H1 (cell line): ENCODE results near the gene HACD4. TPM values are rescaled to one million over a fixed set of nuclear protein-coding genes. Genes with fewer than 3 reads are reported as not detected.

ENCODE experiments used
- CTCF ChIA-PET: fragments of 300-600 bp; sonication (Branson Sonifier 250); formaldehyde crosslinking; loops from one replicate; lab custom pipeline; 2021; ENCODE audit not compliant: partially characterized antibody; lab: Charles Lee
- POLR2A ChIA-PET: fragments of 300-600 bp; sonication (Branson Sonifier 250); formaldehyde crosslinking; loops from one replicate; lab custom pipeline; 2021; ENCODE audit warnings: inconsistent platforms; ENCODE audit not compliant: partially characterized antibody; lab: Charles Lee
- DNase-seq, 2 experiments: peaks; one replicate each; pipeline versions ENCODE4 v3.0.0 to v3.0.0-alpha.2; 2010 to 2022; ENCODE audit warnings: low spot score in 2 of 2, low read depth in 1 of 2, mixed read lengths in 1 of 2
- FAIRE-seq: peaks from 2 replicates; lab custom pipeline; 2011; peaks lifted over from hg19 to GRCh38; lab: Jason Lieb, UNC
- H2AFZ ChIP-seq: 2 replicates; pipeline ENCODE4 v1.8.1; 2012; ENCODE audit warnings: low read length, inconsistent platforms
- H2AK5ac ChIP-seq: 2 replicates; pipeline ENCODE4 v1.6.1; 2013; ENCODE audit warnings: low read depth, low read length
- H2BK120ac ChIP-seq: replicated peaks from 2 replicates; pipeline ENCODE3; 2013; ENCODE audit warnings: low read depth, low read length, inconsistent platforms
- H2BK12ac ChIP-seq: 2 replicates; pipeline ENCODE4 v1.6.1; 2013; ENCODE audit warnings: low read depth, low read length
- H2BK15ac ChIP-seq: 2 replicates; pipeline ENCODE4 v1.6.1; 2013; ENCODE audit warnings: low read length
- H2BK20ac ChIP-seq: 2 replicates; pipeline ENCODE4 v1.6.1; 2013; ENCODE audit warnings: low read length
- H2BK5ac ChIP-seq: 2 replicates; pipeline ENCODE4 v1.6.1; 2013; ENCODE audit warnings: low read depth, low read length
- H3K14ac ChIP-seq: 2 replicates; pipeline ENCODE4 v1.6.1; 2013; ENCODE audit warnings: inconsistent platforms; ENCODE audit not compliant: insufficient read length
- H3K18ac ChIP-seq: 2 replicates; pipeline ENCODE4 v1.6.1; 2013; ENCODE audit warnings: low read length; ENCODE audit errors: extremely low read depth
- H3K23ac ChIP-seq: 2 replicates; pipeline ENCODE4 v1.6.1; 2013; ENCODE audit warnings: inconsistent platforms; ENCODE audit not compliant: insufficient read length
- H3K23me2 ChIP-seq: 2 replicates; pipeline ENCODE4 v1.6.1; 2013; ENCODE audit warnings: low read depth, low read length
- H3K27ac ChIP-seq: 2 replicates; pipeline ENCODE4 v1.6.1; 2011; ENCODE audit warnings: low read depth, low read length, inconsistent platforms
- H3K27me3 ChIP-seq, 4 experiments: replicated peaks in 1 of 4; 1 replicate in 1 of 4; 2 replicates in 3 of 4; pipeline versions ENCODE4 v1.6.1 to v1.8.1; 2011 to 2013; ENCODE audit warnings: low read length in 3 of 4, mild to moderate bottlenecking in 3 of 4, inconsistent platforms in 2 of 4, mixed read lengths in 2 of 4, moderate library complexity in 1 of 4; ENCODE audit not compliant: control insufficient read depth in 3 of 4, insufficient read depth in 3 of 4; ENCODE audit errors: extremely low read depth in 1 of 4
- H3K36me3 ChIP-seq, 4 experiments: 2 replicates each; pipeline versions ENCODE4 v1.6.1 to v1.8.1; 2011 to 2013; ENCODE audit warnings: mild to moderate bottlenecking in 4 of 4, low read length in 3 of 4, moderate library complexity in 2 of 4, control low read depth in 1 of 4, inconsistent platforms in 1 of 4; ENCODE audit not compliant: insufficient read depth in 4 of 4, control insufficient read depth in 2 of 4
- H3K4ac ChIP-seq: replicated peaks from 2 replicates; pipeline ENCODE3; 2013; ENCODE audit warnings: low read length, low read depth, mixed read lengths, inconsistent platforms; ENCODE audit not compliant: insufficient read length
- H3K4me1 ChIP-seq, 4 experiments: replicated peaks in 1 of 4; 1 replicate in 1 of 4; 2 replicates in 3 of 4; pipeline versions ENCODE4 v1.6.1 to v1.8.1; 2011 to 2013; ENCODE audit warnings: low read length in 3 of 4, inconsistent platforms in 2 of 4, mixed read lengths in 1 of 4; ENCODE audit not compliant: insufficient read depth in 4 of 4, control insufficient read depth in 3 of 4
- H3K4me2 ChIP-seq, 2 experiments: 2 replicates each; pipeline versions ENCODE4 v1.6.1 to v1.8.1; 2011 to 2013; ENCODE audit warnings: low read depth in 2 of 2, low read length in 2 of 2, control low read depth in 1 of 2, inconsistent platforms in 1 of 2, mild to moderate bottlenecking in 1 of 2; ENCODE audit not compliant: insufficient read depth in 1 of 2
- H3K4me3 ChIP-seq, 4 experiments: fragments of 200-600, 300-600 bp in 1 of 4; sonication (generic), shearing (Covaris generic), sonication (Bioruptor Twin) in 1 of 4; 2 replicates each; pipeline versions ENCODE4 v1.5.1 to v1.8.1; 2011 to 2016; ENCODE audit warnings: low read length in 4 of 4, low read depth in 3 of 4, control low read depth in 2 of 4, inconsistent platforms in 2 of 4, mild to moderate bottlenecking in 2 of 4, mixed read lengths in 1 of 4, moderate library complexity in 1 of 4; ENCODE audit not compliant: insufficient read depth in 2 of 4; ENCODE audit errors: extremely low read depth in 1 of 4
- H3K56ac ChIP-seq: replicated peaks from 2 replicates; pipeline ENCODE3; 2013; ENCODE audit warnings: low read depth, mild to moderate bottlenecking, mixed read lengths, low read length, inconsistent platforms; ENCODE audit not compliant: insufficient read length
- H3K79me1 ChIP-seq: 2 replicates; pipeline ENCODE4 v1.6.1; 2013; ENCODE audit warnings: low read depth, low read length, control low read depth
- H3K79me2 ChIP-seq, 2 experiments: 2 replicates each; pipeline versions ENCODE4 v1.6.1 to v1.8.1; 2012 to 2013; ENCODE audit warnings: low read length in 2 of 2, mild to moderate bottlenecking in 2 of 2, inconsistent platforms in 1 of 2; ENCODE audit not compliant: insufficient read depth in 2 of 2, control insufficient read depth in 1 of 2
- H3K9ac ChIP-seq, 4 experiments: replicated peaks in 1 of 4; 1 replicate in 1 of 4; 2 replicates in 3 of 4; pipeline versions ENCODE4 v1.6.1 to v1.8.1; 2011 to 2013; ENCODE audit warnings: low read depth in 3 of 4, low read length in 3 of 4, control low read depth in 2 of 4, mild to moderate bottlenecking in 2 of 4, moderate library complexity in 2 of 4, inconsistent platforms in 1 of 4; ENCODE audit errors: extremely low read depth in 1 of 4
- H3K9me3 ChIP-seq, 2 experiments: 2 replicates each; pipeline versions ENCODE4 v1.6.1 to v1.8.1; 2012 to 2013; ENCODE audit warnings: mild to moderate bottlenecking in 2 of 2, moderate library complexity in 2 of 2, control low read depth in 1 of 2, inconsistent platforms in 1 of 2, low read depth in 1 of 2, low read length in 1 of 2, mixed read lengths in 1 of 2; ENCODE audit not compliant: insufficient read depth in 2 of 2
- H4K20me1 ChIP-seq, 2 experiments: replicated peaks in 1 of 2; 2 replicates each; pipeline versions ENCODE3 to v1.8.1; 2011 to 2013; ENCODE audit warnings: inconsistent platforms in 2 of 2, low read length in 2 of 2, mild to moderate bottlenecking in 1 of 2; ENCODE audit not compliant: insufficient read depth in 2 of 2, control insufficient read depth in 1 of 2
- H4K5ac ChIP-seq: 2 replicates; pipeline ENCODE4 v1.6.1; 2013; ENCODE audit warnings: low read length, low read depth, mixed read lengths, inconsistent platforms; ENCODE audit not compliant: insufficient read length
- H4K8ac ChIP-seq: 2 replicates; pipeline ENCODE4 v1.8.0; 2013; ENCODE audit warnings: mild to moderate bottlenecking, moderate library complexity, low read length, inconsistent platforms; ENCODE audit not compliant: insufficient read depth; ENCODE audit errors: extremely low read depth
- H4K91ac ChIP-seq: replicated peaks from 2 replicates; pipeline ENCODE3; 2013; ENCODE audit warnings: low read length, mixed read lengths, inconsistent platforms; ENCODE audit not compliant: insufficient read length
- BACH1 ChIP-seq: IDR thresholded peaks from 2 replicates; pipeline ENCODE4 v1.6.1; 2012; ENCODE audit warnings: low read length, improper control_type of control experiment
- BRCA1 ChIP-seq: IDR thresholded peaks from 2 replicates; pipeline ENCODE4 v1.6.1; 2012; ENCODE audit warnings: low read depth, low read length, improper control_type of control experiment
- GABPA ChIP-seq: IDR thresholded peaks from 2 replicates; pipeline ENCODE4 v1.6.1; 2011; ENCODE audit warnings: mild to moderate bottlenecking, low read length, moderate library complexity, borderline replicate concordance; ENCODE audit not compliant: insufficient read depth
- NRF1 ChIP-seq: IDR thresholded peaks from 2 replicates; pipeline ENCODE4 v1.6.1; 2011; ENCODE audit warnings: mild to moderate bottlenecking, low read depth, low read length, improper control_type of control experiment
- SUZ12 ChIP-seq: fragments of 200-600 bp; sonication (generic); IDR thresholded peaks from 2 replicates; pipeline ENCODE4 v1.6.1; 2012; ENCODE audit warnings: mild to moderate bottlenecking, inconsistent platforms, low read length, moderate library complexity, mixed read lengths
- ZNF274 ChIP-seq: IDR thresholded peaks from 2 replicates; pipeline ENCODE4 v1.7.0; 2012; ENCODE audit warnings: low read length, borderline replicate concordance; ENCODE audit errors: extremely low read depth
- polyA plus RNA-seq, 7 experiments: library from polyadenylated mRNA; depleted of rRNA in 3 of 7; stranded (reverse) in 5 of 7; unstranded in 2 of 7; fragments of >200 nt in 5 of 7; fragments of 200-250 nt in 2 of 7; gene quantifications; 1 replicate in 5 of 7; 2 replicates in 1 of 7; 4 replicates in 1 of 7; pipeline versions ENCODE4 v1.2.1 to v1.2.3, GENCODE V29; 2011 to 2013; ENCODE audit warnings: missing spikeins in 2 of 7, mixed read lengths in 2 of 7
- total RNA-seq: library from RNA; stranded (reverse); fragmentation: NEBNext Ultra II Directional; extraction: Animal tissue kit (Norgen Biotek cat#: 25700); gene quantifications from 2 replicates; pipeline ENCODE4 v1.2.1, GENCODE V29; 2021

Gene HACD4
- total and polyA plus RNA-seq, 2 of the 8 experiments (the other 6 are each of a cell fraction or from before 2014, with no cell fraction given) = 0.65 to 0.86 TPM

- Histone ChIP-seq H4K5ac (no peak overlapping the region), H3K18ac (no peak overlapping the region), H3K9me3 (no peaks in the 10 kb centered on the region), H4K8ac (no peak overlapping the region), H2BK15ac (no peak overlapping the region), H3K79me1 (no peaks in the 10 kb centered on the region), H3K79me2 (no peaks in the 10 kb centered on the region), H3K23me2 (no peaks in the 10 kb centered on the region), H2BK12ac (no peak overlapping the region), H3K9ac (no peak overlapping the region), H3K14ac (no peak overlapping the region), H4K91ac (no peak overlapping the region), H3K4me2 (no peak overlapping the region), H2AFZ (no peak overlapping the region), H3K27me3 (no peaks in the 10 kb centered on the region), H3K27ac (no peak overlapping the region), H3K23ac (no peak overlapping the region), H3K56ac (no peak overlapping the region), H2BK20ac (no peak overlapping the region; the same call in 1 of the 2 replicates), H3K36me3 (no peaks in the 10 kb centered on the region), H4K20me1 (no peaks in the 10 kb centered on the region), H2AK5ac (no peak overlapping the region), H2BK5ac (no peak overlapping the region; the same call in 1 of the 2 replicates), H3K4me1 (peaks cover 0 to 7% (median 2%) of the 10 kb centered on the region in 4 experiments; a peak in 3 of 7 replicates), H2BK120ac (no peak overlapping the region), H3K4me3 (no peak overlapping the region), H3K4ac (no peak overlapping the region)
- ChIA-PET POLR2A (no interaction called here), CTCF (no interaction called here)
- DNase-seq (no peak), FAIRE-seq (no peak)
- no peak for TF ChIP-seq BACH1
- no peak for TF ChIP-seq GABPA
- TF ChIP-seq SUZ12 = no peak
- no peak for TF ChIP-seq ZNF274
- no peak for TF ChIP-seq BRCA1
- TF ChIP-seq NRF1 = no peak
Observed at GRCh38 chr9:21015995-21016394, 15.4 kb downstream of the HACD4 start.
